Measurements from ENCODE around the gene PRR7. TPM values are rescaled to one million over a fixed set of nuclear protein-coding genes. Genes with fewer than 3 reads are reported as not detected.
A peak's percentile ranks its signal among the peaks of the same experiment; 100 is the strongest.

Gene PRR7, protein sequence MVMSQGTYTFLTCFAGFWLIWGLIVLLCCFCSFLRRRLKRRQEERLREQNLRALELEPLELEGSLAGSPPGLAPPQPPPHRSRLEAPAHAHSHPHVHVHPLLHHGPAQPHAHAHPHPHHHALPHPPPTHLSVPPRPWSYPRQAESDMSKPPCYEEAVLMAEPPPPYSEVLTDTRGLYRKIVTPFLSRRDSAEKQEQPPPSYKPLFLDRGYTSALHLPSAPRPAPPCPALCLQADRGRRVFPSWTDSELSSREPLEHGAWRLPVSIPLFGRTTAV
- 2.2 and 8.8 TPM in 2 replicates for total RNA-seq (ENCODE audit: low replicate concordance)

DNA sequence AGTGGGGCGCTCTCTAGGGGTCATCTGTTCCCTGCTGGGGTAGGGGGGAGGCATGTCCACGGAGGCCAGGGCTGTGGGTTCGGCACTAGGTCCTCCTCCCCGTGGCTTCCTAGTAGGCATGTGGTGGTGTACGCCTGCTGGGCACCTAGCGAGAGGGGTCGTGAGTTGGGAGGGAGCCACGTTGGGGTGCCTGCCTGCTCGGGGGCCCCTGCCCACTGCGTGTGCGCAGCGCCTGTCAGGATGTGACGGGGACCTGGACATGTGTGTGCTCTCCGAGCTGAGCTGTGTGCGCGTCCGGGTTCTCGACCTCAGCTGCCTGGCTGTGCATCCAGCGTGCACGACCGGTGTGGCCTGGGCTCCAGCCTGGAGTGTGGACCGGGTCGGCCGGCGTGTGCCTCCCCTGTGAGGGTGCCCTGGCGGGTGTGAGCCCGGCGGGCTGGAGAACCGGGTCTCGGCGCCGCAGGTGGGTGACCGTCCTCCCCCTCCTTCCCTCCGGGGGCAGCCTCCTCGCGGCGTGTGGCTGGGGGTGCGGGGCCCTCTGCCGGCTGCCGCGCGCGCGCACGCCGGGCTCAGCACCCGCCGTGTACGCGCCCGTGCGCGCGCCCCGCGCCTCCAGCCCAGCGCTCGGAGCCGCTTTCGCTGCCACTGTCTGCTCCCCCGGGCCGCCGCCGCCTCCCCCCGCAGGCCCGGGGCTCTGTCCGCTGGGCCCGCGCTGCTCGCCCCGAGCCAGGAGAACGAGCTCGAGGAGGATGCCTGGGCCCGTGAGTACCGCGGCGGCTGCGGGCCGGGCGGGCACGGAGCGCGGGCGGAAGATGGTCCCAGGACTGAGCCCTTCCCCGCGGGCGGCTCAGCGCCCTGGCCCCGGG is at the start of gene PRR7:
Gene PRR7, plus strand, starts transcription at position 615 of the 866 bp plus-strand sequence. CDS start 8,254 bp downstream, outside the sequence.
- peak; percentile 39 for DNase-seq (ENCODE audit: low read depth)
- peak within 1 kb of the TSS; percentile 77 for H3K4me3 ChIP-seq (ENCODE audit: low read depth, low read length)
- no peak for TF ChIP-seq CTCF (IDR thresholded peaks at IDR 0.05; ENCODE audit: insufficient read depth, low read length)

GRCh38 chr5:177397875-177398390 is 48.7 kb upstream of the PRR7 start:
- no peak for DNase-seq (ENCODE audit: low read depth)
- no peak overlapping the region for H3K4me3 ChIP-seq (ENCODE audit: low read depth, low read length)
- TF ChIP-seq CTCF (IDR thresholded peaks at IDR 0.05; ENCODE audit: insufficient read depth, low read length): no peak

- no peak within 1 kb of the TSS for H3K4me3 ChIP-seq (ENCODE audit: low read depth, low read length)
- no peak for DNase-seq (ENCODE audit: low read depth)
- no peak for TF ChIP-seq CTCF (IDR thresholded peaks at IDR 0.05; ENCODE audit: insufficient read depth, low read length)
Observed at GRCh38 chr5:177399997-177400868, 46.4 kb upstream of the PRR7 start, which contains the start of gene PFN3. Gene PFN3, minus strand, starts transcription at chr5:177400661. Its CDS starts 85 bp downstream, at chr5:177400576.

GRCh38 chr5:177402271-177403043 is 44.2 kb upstream of the PRR7 start:
- peak; percentile 29 for DNase-seq (ENCODE audit: low read depth)
- H3K4me3 ChIP-seq (ENCODE audit: low read depth, low read length): peak overlapping the region; percentile 22
- TF ChIP-seq CTCF (IDR thresholded peaks at IDR 0.05; ENCODE audit: insufficient read depth, low read length): peak; percentile 44

GRCh38 chr5:177403102-177403791 is 43.4 kb upstream of the PRR7 start:
- DNase-seq (ENCODE audit: low read depth): no peak
- H3K4me3 ChIP-seq (ENCODE audit: low read depth, low read length): peak overlapping the region; percentile 69
- no peak for TF ChIP-seq CTCF (IDR thresholded peaks at IDR 0.05; ENCODE audit: insufficient read depth, low read length)
